Right lobe of liver (tissue), 6 donors: ENCODE results near the gene MAML2. TPM values are rescaled to one million over a fixed set of nuclear protein-coding genes. Genes with fewer than 3 reads are reported as not detected.

Source experiments
- ATAC-seq, 4 donors: fragments of 200-7000 bp; cut with Tn5 transposase; one replicate each; pipeline ENCODE4 v1.9.1; 2020; ENCODE audit warnings: mild to moderate bottlenecking in 4 of 4, moderate library complexity in 4 of 4
- DNase-seq, 3 donors: peaks; one replicate each; pipeline ENCODE4 v3.0.0-alpha.2; 2020
- H3K27ac ChIP-seq, 3 donors: fragments of 200-600 bp; one replicate each; pipeline ENCODE4 v1.8.0; 2022
- H3K27me3 ChIP-seq, 2 donors: fragments of 200-600 bp; one replicate each; pipeline ENCODE4 v1.8.0; 2022
- H3K36me3 ChIP-seq, 4 donors: fragments of 200-600 bp; sonication (generic) in 1 of 4; one replicate each; pipeline versions ENCODE4 v1.5.1 to v1.8.0; 2017 to 2022; ENCODE audit warnings: control low read depth in 1 of 4
- H3K4me1 ChIP-seq, 4 donors: fragments of 200-600 bp; sonication (generic) in 1 of 4; one replicate each; pipeline versions ENCODE4 v1.5.1 to v1.8.0; 2017 to 2022; ENCODE audit warnings: control low read depth in 1 of 4
- H3K4me3 ChIP-seq, 3 donors: fragments of 200-600 bp; one replicate each; pipeline ENCODE4 v1.8.0; 2022
- H3K9me3 ChIP-seq, 4 donors: fragments of 200-600 bp; sonication (generic) in 1 of 4; one replicate each; pipeline versions ENCODE4 v1.5.1 to v1.8.0; 2017 to 2022; ENCODE audit warnings: control low read depth in 1 of 4
- CTCF ChIP-seq, 4 donors: fragments of 200-600 bp in 3 of 4; fragments of 450-650 bp in 1 of 4; IDR thresholded peaks; one replicate each; pipeline versions ENCODE4 v1.5.1 to v1.8.0; 2016 to 2022; ENCODE audit warnings: antibody characterized with exemption in 4 of 4, mild to moderate bottlenecking in 2 of 4
- POLR2A ChIP-seq: fragments of 450-650 bp; IDR thresholded peaks from one replicate; pipeline ENCODE4 v1.6.1; 2017; ENCODE audit warnings: antibody characterized with exemption, mild to moderate bottlenecking
- WGBS: methylation state at CpG from one replicate; pipeline ENCODE4 v1.1.6; 2018; ENCODE audit warnings: low coverage, low lambda C conversion rate; ENCODE audit not compliant: insufficient coverage; ENCODE audit errors: missing lambda C conversion rate; 5-methylcytosine and 5-hydroxymethylcytosine counted together
- intact Hi-C, 2 donors: fragments of 100-400 bp; cut with DNase I; formaldehyde crosslinking; loops; one replicate each; pipeline versions ENCODE4 v1.11.2 to v1.14.1; 2022
- total RNA-seq, 6 experiments: library from RNA; depleted of rRNA in 2 of 6; stranded (reverse); fragments of >200 nt in 2 of 6; fragmentation: NEBNext Ultra II Directional in 3 of 6; extraction: Animal tissue kit (Norgen Biotek cat#: 25700) in 3 of 6; gene quantifications; one replicate each; pipeline versions ENCODE4 v1.1.0 to v1.2.4, GENCODE V29; 2016 to 2023
- donor health status: DM: no; HTN: yes; CAD: no.
- donor health status: DM: no; HTN: no; CAD: no.
- donor health status: DM: no; HTN: no; CAD: no.
- donor health status: DM: no; HTN: yes; CAD: no.
- donor health status: DM: no; HTN: yes; CAD: no.

MAML2 gene
- total RNA-seq, 6 experiments from 2014 or later: 0.92 to 2.3 (median 1.9) TPM

- Histone ChIP-seq H3K27ac (no peak overlapping the region), H3K9me3 (no peaks in the 10 kb centered on the region), H3K4me1 (no peaks in the 10 kb centered on the region), H3K27me3 (no peaks in the 10 kb centered on the region), H3K4me3 (no peak overlapping the region), H3K36me3 (no peaks in the 10 kb centered on the region)
- intact Hi-C loops: no loop called here
- no peak for TF ChIP-seq CTCF (IDR thresholded peaks at IDR 0.05)
- no peak for TF ChIP-seq POLR2A
- no peak for DNase-seq
- ATAC-seq: no peak
These were observed 196.2 kb downstream of the MAML2 start for GRCh38 chr11:96146765-96147164.

- Histone ChIP-seq H3K27me3 (no peaks in the 10 kb centered on the region), H3K4me3 (no peak overlapping the region), H3K36me3 (no peaks in the 10 kb centered on the region), H3K9me3 (no peaks in the 10 kb centered on the region), H3K27ac (no peak overlapping the region), H3K4me1 (no peaks in the 10 kb centered on the region)
- intact Hi-C loops: no loop called here
- ATAC-seq (no peak), DNase-seq (no peak)
- 38% methylated on average over 4 of the region's 4 CpGs for WGBS
- no peak for TF ChIP-seq POLR2A
- TF ChIP-seq CTCF (IDR thresholded peaks at IDR 0.05): no peak
These were observed 197.8 kb downstream of the MAML2 start for GRCh38 chr11:96145163-96145585.

GRCh38 chr11:96144553-96144952, 198.4 kb downstream of the MAML2 start:
- no peaks in the 10 kb centered on the region for H3K36me3 ChIP-seq
- TF ChIP-seq CTCF (IDR thresholded peaks at IDR 0.05) (no peak), POLR2A (no peak)
- intact Hi-C loops: no loop called here

GRCh38 chr11:96143041-96143521, 199.9 kb downstream of the MAML2 start:
- H3K27me3 ChIP-seq: no peaks in the 10 kb centered on the region
- DNase-seq (no peak), ATAC-seq (peak in 2 of 4 donors; percentile 32)
- no peak overlapping the region for H3K4me3 ChIP-seq
- no peaks in the 10 kb centered on the region for H3K4me1 ChIP-seq
- H3K36me3 ChIP-seq: no peaks in the 10 kb centered on the region
- no peak for TF ChIP-seq POLR2A
- no peak overlapping the region for H3K27ac ChIP-seq
- H3K9me3 ChIP-seq: no peaks in the 10 kb centered on the region
- intact Hi-C loops: no loop called here
- 45% methylated on average over 5 of the region's 5 CpGs for WGBS

More at GRCh38 chr11:96144553-96144952, 198.4 kb downstream of the MAML2 start:
- DNase-seq (no peak), ATAC-seq (no peak)
- no peaks in the 10 kb centered on the region for H3K9me3 ChIP-seq
- no peaks in the 10 kb centered on the region for H3K27me3 ChIP-seq
- H3K4me1 ChIP-seq: no peaks in the 10 kb centered on the region
- WGBS: 69% methylated on average over 2 of the region's 2 CpGs
- H3K4me3 ChIP-seq: no peak overlapping the region
- H3K27ac ChIP-seq: no peak overlapping the region

GRCh38 chr11:96141626-96142025, 201.4 kb downstream of the MAML2 start:
- TF ChIP-seq POLR2A (no peak), CTCF (IDR thresholded peaks at IDR 0.05) (no peak)
- Histone ChIP-seq H3K27ac (no peak overlapping the region), H3K4me3 (no peak overlapping the region), H3K4me1 (no peaks in the 10 kb centered on the region), H3K36me3 (no peaks in the 10 kb centered on the region), H3K9me3 (no peaks in the 10 kb centered on the region), H3K27me3 (no peaks in the 10 kb centered on the region)
- DNase-seq: no peak
- 68% methylated on average over 6 of the region's 9 CpGs for WGBS
- ATAC-seq: no peak
- intact Hi-C loops: no loop called here
